IPS-18c (cell line): ENCODE results near the gene OR8D4.

ENCODE experiments used
- H3K4me3 ChIP-seq: 2 replicates; pipeline ENCODE4 v1.7.0; 2013; ENCODE audit warnings: low read depth, mild to moderate bottlenecking, low read length, moderate library complexity; ENCODE audit not compliant: insufficient read depth
- H3K9me3 ChIP-seq: one replicate; pipeline ENCODE4 v1.6.1; 2013; ENCODE audit warnings: mild to moderate bottlenecking, low read length, moderate library complexity; ENCODE audit not compliant: control insufficient read depth, insufficient read depth

Gene OR8D4

GRCh38 chr11:123945132-123945531, 43.2 kb downstream of the OR8D4 start:
- no peak overlapping the region for H3K4me3 ChIP-seq
- no peaks in the 10 kb centered on the region for H3K9me3 ChIP-seq

- H3K4me3 ChIP-seq, result no peak overlapping the region
Measured at GRCh38 chr11:123956752-123957151, 54.8 kb downstream of the OR8D4 start.

More at GRCh38 chr11:123956752-123957151, 54.8 kb downstream of the OR8D4 start:
- no peaks in the 10 kb centered on the region for H3K9me3 ChIP-seq
